HEK293T (cell line): ENCODE results near the gene CBFA2T2.

Experiments
- CTCF ChIA-PET: fragments of 350-600 bp; formaldehyde crosslinking; extraction: SDS; loops from one replicate; lab custom pipeline; 2021; ENCODE audit warnings: antibody characterized with exemption, inconsistent platforms; lab: Yijun Ruan, JAX
- POLR2A ChIA-PET: fragments of 350-600 bp; formaldehyde crosslinking; extraction: SDS; loops from one replicate; lab custom pipeline; 2020; ENCODE audit warnings: antibody characterized with exemption, inconsistent platforms; lab: Yijun Ruan, JAX
- DNase-seq: peaks from one replicate; pipeline ENCODE4 v3.0.0; 2012; ENCODE audit warnings: mixed read lengths; ENCODE audit errors: extremely low spot score
- ARNT ChIP-seq: fragments of 450-650 bp; IDR thresholded peaks from 2 replicates; pipeline ENCODE4 v1.6.1; 2017; ENCODE audit warnings: mild to moderate bottlenecking
- BHLHE40 ChIP-seq: fragments of 450-650 bp; IDR thresholded peaks from 2 replicates; pipeline ENCODE4 v1.6.1; 2016; ENCODE audit warnings: mild to moderate bottlenecking, moderate library complexity, borderline replicate concordance
- CTBP1 ChIP-seq: fragments of 450-650 bp; IDR thresholded peaks from 2 replicates; pipeline ENCODE4 v1.6.1; 2016; ENCODE audit warnings: borderline replicate concordance
- ELF4 ChIP-seq: fragments of 450-650 bp; IDR thresholded peaks from 2 replicates; pipeline ENCODE4 v1.6.1; 2017; ENCODE audit warnings: antibody characterized with exemption
- FOXA1 ChIP-seq: fragments of 450-650 bp; IDR thresholded peaks from 2 replicates; pipeline ENCODE4 v1.6.1; 2016; ENCODE audit warnings: mild to moderate bottlenecking
- FOXK2 ChIP-seq: fragments of 450-650 bp; IDR thresholded peaks from 2 replicates; pipeline ENCODE4 v1.6.1; 2016; ENCODE audit warnings: mild to moderate bottlenecking
- FOXM1 ChIP-seq: fragments of 450-650 bp; IDR thresholded peaks from 2 replicates; pipeline ENCODE4 v1.6.1; 2017; ENCODE audit warnings: mild to moderate bottlenecking, borderline replicate concordance
- HDGF ChIP-seq: fragments of 450-650 bp; IDR thresholded peaks from 2 replicates; pipeline ENCODE4 v1.6.1; 2017; ENCODE audit warnings: antibody characterized with exemption, borderline replicate concordance
- L3MBTL2 ChIP-seq: fragments of 450-650 bp; conservative IDR thresholded peaks from 2 replicates; pipeline ENCODE4 v1.6.1; 2016; ENCODE audit warnings: mild to moderate bottlenecking
- LEF1 ChIP-seq: fragments of 450-650 bp; IDR thresholded peaks from 2 replicates; pipeline ENCODE4 v1.6.1; 2017; ENCODE audit warnings: mild to moderate bottlenecking, borderline replicate concordance
- NFRKB ChIP-seq: fragments of 450-650 bp; IDR thresholded peaks from 2 replicates; pipeline ENCODE4 v1.6.1; 2016; ENCODE audit warnings: mild to moderate bottlenecking, moderate library complexity
- SP1 ChIP-seq: fragments of 450-650 bp; IDR thresholded peaks from 2 replicates; pipeline ENCODE4 v1.6.1; 2017
- SUZ12 ChIP-seq: fragments of 450-650 bp; IDR thresholded peaks from 2 replicates; pipeline ENCODE4 v1.6.1; 2016; ENCODE audit warnings: mild to moderate bottlenecking
- TARDBP ChIP-seq: fragments of 450-650 bp; IDR thresholded peaks from 2 replicates; pipeline ENCODE4 v1.6.1; 2016
- ZNF384 ChIP-seq: fragments of 450-650 bp; IDR thresholded peaks from 2 replicates; pipeline ENCODE4 v1.6.1; 2016
- TF ChIP-seq, protein P1 (sequence below): fragments of 450-650 bp; IDR thresholded peaks from 2 replicates; pipeline ENCODE4 v1.6.1; 2016

CBFA2T2 gene

DNA sequence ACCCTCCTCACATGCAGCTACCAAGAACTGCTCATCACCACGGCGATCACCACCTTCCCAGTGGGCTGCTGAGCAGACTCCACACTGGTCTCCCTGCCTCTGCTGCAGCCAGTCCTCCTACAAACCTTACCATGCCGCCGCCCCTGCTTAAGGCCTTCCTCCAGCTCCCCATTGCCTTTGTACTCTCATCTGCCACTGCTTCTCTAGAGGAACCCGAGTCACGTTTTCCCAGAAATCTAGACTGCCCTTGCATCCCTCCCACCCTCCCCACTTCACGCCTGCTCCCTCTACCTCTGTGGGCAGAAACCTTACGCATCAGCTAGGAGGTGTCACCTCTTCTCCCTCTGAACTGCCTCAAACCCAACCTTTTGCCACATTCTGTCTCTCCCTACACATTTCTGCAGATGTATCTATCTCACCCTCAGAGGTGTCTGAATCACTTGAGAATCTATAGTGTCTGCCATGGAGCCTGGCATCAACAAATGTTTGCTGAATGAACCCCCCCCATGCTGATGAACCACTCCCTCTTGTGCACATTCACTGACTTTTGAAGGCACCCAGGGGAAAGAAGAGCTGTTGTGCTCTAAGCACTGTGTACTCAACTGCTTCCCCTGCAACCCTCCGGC, 191.9 kb downstream of the CBFA2T2 start:
- TF ChIP-seq L3MBTL2 (no peak), SP1 (no peak), CTBP1 (no peak), ARNT (no peak), BHLHE40 (no peak), TARDBP (no peak), NFRKB (no peak), FOXM1 (no peak), HDGF (no peak), LEF1 (no peak), ELF4 (no peak)
- TF ChIP-seq, protein P1, sequence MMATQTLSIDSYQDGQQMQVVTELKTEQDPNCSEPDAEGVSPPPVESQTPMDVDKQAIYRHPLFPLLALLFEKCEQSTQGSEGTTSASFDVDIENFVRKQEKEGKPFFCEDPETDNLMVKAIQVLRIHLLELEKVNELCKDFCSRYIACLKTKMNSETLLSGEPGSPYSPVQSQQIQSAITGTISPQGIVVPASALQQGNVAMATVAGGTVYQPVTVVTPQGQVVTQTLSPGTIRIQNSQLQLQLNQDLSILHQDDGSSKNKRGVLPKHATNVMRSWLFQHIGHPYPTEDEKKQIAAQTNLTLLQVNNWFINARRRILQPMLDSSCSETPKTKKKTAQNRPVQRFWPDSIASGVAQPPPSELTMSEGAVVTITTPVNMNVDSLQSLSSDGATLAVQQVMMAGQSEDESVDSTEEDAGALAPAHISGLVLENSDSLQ: no peak
- CTCF ChIA-PET: no interaction called here

DNA sequence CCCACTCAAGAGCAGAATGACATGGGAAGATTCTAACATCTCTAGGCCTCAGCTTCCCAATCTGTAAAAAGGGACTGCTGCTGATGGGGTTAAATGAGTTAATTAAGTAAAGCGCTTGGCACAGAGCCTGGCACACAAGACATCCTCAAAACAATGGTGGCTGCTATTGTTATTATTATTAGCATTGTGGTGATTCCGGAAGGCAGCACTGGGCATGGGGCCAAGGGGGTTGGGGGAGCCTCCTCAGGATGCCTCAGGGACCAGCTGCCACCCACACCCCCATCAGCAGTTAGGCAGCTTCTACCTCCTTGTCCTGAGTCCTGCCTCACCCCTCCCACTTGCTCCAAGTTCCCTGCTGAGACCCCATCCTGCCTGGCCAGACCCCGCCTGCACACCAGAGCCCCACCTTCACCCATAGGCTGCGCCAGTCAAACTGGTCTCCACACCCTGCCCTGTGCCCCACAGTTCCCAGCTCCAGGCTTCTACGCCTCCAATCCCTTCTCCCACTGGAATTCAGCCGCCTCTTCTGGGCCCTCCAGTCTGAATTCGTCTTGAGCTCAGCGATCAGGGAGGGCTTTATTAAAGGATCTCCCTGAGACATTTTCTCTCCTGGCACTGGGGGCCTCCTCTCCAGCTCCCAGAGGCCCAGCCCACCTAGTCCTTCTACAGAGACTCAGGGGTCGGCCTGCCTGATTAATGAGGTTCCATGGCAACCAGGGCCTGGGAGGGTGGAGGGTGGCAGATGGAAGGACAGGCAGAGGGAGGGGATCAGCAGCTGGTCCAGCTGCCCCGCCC, 194.8 kb downstream of the CBFA2T2 start:
- POLR2A ChIA-PET: interaction anchor here (1.1 to 2.7 kb wide), 5 partner anchors 9 to 47 kb away, joined by 3 to 20 read pairs (median 7); partner anchors contain the start of gene ZNF341
- TF ChIP-seq ARNT (no peak), NFRKB (no peak), ZNF384 (no peak), FOXA1 (no peak), FOXK2 (no peak), BHLHE40 (no peak), TARDBP (no peak), HDGF (no peak), L3MBTL2 (no peak), FOXM1 (no peak), SUZ12 (no peak), SP1 (no peak), CTBP1 (no peak), LEF1 (no peak), ELF4 (no peak)
- TF ChIP-seq, protein P1: no peak
- CTCF ChIA-PET: no interaction called here
- no peak for DNase-seq

More for the DNA sequence above, 191.9 kb downstream of the CBFA2T2 start:
- no peak for DNase-seq
- POLR2A ChIA-PET: interaction anchor here (1.0 to 1.3 kb wide), 2 partner anchors 19 to 37 kb away, joined by 3 to 5 read pairs; no protein-coding TSS in a partner anchor

- CTCF ChIA-PET: no interaction called here
- POLR2A ChIA-PET: interaction anchor here (1.3 to 2.7 kb wide), 4 partner anchors 9 to 21 kb away, joined by 3 to 20 read pairs (median 10); no protein-coding TSS in a partner anchor
- TF ChIP-seq FOXA1 (no peak), L3MBTL2 (0 out of 2 replicates have a peak, but pooled peaks have one; percentile 33)
- TF ChIP-seq, protein P1: no peak
- DNase-seq: peak; percentile 52
These were observed 195.6 kb downstream of the CBFA2T2 start for GRCh38 chr20:33685328-33686099.

- ChIA-PET CTCF (interaction anchor here (0.7 kb wide), 1 partner anchor 9 kb away, joined by 3 read pairs; no protein-coding TSS in a partner anchor), POLR2A (interaction anchor here (1.2 to 2.7 kb wide), 6 partner anchors 8 to 46 kb away, joined by 3 to 20 read pairs (median 6); partner anchors contain the start of genes NECAB3 and ZNF341)
- peak; percentile 95 for DNase-seq
- TF ChIP-seq L3MBTL2 (peak; percentile 61; the same call in 1 of the 2 replicates), ELF4 (no peak)
These were observed 196.4 kb downstream of the CBFA2T2 start, which contains the start of gene E2F1 for GRCh38 chr20:33686100-33686983. Gene E2F1, minus strand, starts transcription at chr20:33686385. Its CDS starts 121 bp downstream, at chr20:33686264.

DNA sequence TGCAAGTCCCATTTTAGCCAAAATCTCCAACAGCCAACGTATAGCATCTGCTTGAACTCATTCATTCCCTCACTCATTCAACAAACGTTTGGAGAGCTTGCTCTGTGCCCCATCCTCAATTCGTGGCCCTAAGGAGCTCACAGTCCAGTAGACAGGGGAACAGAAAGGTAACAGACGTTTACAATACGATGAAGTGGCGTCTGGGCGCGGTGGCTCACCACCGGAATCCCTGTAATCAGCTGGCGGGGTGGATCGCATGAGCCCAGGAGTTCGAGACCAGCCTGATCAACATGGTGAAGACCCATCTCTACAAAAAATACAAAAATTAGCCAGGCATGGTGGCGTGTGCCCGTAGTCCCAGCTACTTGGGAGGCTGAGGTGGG, 197.1 kb downstream of the CBFA2T2 start:
- ChIA-PET POLR2A (interaction anchor here (1.2 to 1.6 kb wide), 3 partner anchors 13 to 45 kb away, joined by 3 to 8 read pairs (median 5); partner anchors contain the start of genes NECAB3 and ZNF341), CTCF (interaction anchor here (0.7 kb wide), 2 partner anchors 9 to 754 kb away, joined by 3 to 4 read pairs; no protein-coding TSS in a partner anchor)
- TF ChIP-seq ELF4: no peak
- no peak for TF ChIP-seq FOXA1
- no peak for TF ChIP-seq FOXK2
- no peak for TF ChIP-seq NFRKB
- TF ChIP-seq SUZ12: no peak
- TF ChIP-seq L3MBTL2: no peak
- DNase-seq: no peak
